NCI-H146 treated with DMSO at 0.1 percent for 48 hours (cell line): Measurements from ENCODE around the gene SAA1.

ENCODE experiments used
- DNase-seq: peaks from one replicate; lab custom pipeline; 2025; ENCODE audit not compliant: unreplicated experiment; lab: John Stamatoyannopoulos, UW

Gene SAA1

GRCh38 chr11:18308242-18308641 lies 42.2 kb downstream of the SAA1 start:
- DNase-seq = no peak

DNA sequence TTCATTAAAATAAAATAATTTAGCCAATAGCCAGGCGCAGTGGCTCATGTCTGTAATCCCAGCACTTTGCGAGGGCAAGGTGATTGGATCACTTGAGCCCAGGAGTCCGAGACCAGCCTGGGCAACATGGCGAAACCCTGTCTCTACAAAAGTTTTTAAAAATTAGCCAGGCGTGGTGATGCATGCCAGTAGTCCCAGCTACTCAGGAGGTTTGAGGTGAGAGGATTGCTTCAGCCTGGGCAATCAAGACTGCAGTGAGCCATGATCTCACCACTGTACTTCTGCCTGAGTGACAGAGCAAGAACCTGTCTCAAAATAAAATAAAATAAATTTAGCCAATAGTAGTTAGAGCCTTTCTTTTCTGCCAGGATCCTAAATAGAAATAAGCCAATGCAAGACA lies 43.6 kb downstream of the SAA1 start:
- no peak for DNase-seq

- no peak for DNase-seq
These were observed 44.8 kb downstream of the SAA1 start for GRCh38 chr11:18310800-18311340.

GRCh38 chr11:18312012-18312411 lies 45.9 kb downstream of the SAA1 start:
- no peak for DNase-seq

- DNase-seq = no peak
These were observed 46.8 kb downstream of the SAA1 start for GRCh38 chr11:18312663-18313420.

- no peak for DNase-seq
These were observed 48.1 kb downstream of the SAA1 start for GRCh38 chr11:18313965-18314763.

- no peak for DNase-seq
These were observed 48.9 kb downstream of the SAA1 start for GRCh38 chr11:18314784-18315523.

GRCh38 chr11:18315893-18316292 lies 49.8 kb downstream of the SAA1 start:
- DNase-seq = no peak

DNA sequence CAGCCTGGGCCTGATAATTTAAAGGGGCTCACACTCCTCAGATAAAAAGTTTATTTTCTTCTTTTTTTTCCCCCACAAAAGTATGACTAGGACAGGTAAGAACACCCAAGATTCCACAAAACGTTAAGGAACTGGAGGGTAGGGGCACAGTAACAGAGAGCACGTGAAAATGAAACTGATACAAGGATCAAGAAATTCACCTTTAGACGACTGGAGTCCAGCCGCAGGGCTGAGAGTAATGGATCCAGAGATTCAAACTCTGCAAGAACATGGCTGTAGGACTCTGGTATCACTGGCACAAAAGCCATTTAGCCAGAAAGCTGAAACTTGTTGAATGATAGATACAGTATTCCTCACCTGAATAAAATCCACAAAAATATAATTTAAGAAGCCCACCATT lies 51.5 kb downstream of the SAA1 start:
- no peak for DNase-seq
